GM19025 (cell line): ENCODE measurements around the gene ACTL10.

Experiments
- ATAC-seq: cut with Tn5 transposase; IDR thresholded peaks from one replicate; pipeline ENCODE4 v1.9.1; 2021; ENCODE audit warnings: mild to moderate bottlenecking, low read depth, moderate library complexity; ENCODE audit not compliant: unreplicated experiment

ACTL10 gene

DNA sequence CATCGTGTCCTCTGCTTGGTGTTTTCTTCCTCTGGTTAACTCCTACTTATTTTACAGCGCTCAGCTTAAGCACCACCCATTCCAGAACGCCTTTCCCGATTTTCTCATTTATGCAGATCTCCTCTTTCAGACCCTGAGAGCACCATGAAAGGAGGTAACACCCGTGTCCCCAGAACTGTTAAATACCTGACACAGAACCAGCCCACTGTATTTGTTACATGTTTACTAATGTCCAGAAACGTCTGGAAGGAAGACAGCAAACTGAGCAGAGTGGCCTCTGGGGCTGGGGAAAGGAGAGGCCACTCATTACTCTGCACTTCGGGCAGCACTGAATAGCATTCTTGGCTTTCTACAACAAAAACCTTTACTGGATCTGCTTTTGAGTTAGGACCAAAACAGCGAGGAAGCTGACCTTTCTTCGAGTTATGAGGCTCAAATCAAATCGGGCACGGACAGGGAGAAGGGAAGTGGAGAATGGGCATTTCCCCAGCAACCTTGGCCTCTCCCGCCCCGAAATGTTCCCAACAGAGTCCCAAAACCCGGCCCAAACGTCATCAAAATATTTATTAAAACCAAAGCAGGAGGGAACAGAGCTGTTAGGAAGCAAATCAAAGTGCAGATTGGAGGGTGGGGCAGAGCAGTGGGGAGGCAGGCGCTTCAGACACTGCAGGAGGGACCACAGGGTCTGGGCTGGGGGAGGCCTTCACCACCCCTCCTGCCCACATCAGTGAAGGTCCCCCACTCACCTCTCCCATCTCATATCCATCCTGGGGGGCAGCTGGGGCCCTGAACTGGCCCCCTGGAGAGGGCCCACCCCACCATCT, 8.6 kb downstream of the ACTL10 start:
- ATAC-seq: no peak

DNA sequence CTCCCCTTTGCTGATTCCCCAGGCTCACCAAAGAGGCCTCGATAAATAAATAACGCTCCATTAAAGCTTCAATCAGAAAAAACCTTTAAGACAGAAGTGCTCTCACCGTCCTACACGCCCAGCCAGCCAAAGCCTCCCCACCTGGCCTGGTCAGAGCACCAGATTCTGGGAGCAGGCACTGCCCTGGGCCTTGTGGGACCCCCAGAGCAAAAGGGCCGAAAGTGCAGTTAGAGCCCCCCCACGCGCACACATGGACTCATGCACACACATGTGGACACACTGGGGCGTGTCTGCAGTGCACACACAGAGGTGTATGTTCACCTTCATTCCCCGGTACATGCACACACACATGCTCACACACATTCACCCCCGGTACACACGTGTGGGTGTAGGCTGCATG, 9.4 kb downstream of the ACTL10 start:
- ATAC-seq: no peak

DNA sequence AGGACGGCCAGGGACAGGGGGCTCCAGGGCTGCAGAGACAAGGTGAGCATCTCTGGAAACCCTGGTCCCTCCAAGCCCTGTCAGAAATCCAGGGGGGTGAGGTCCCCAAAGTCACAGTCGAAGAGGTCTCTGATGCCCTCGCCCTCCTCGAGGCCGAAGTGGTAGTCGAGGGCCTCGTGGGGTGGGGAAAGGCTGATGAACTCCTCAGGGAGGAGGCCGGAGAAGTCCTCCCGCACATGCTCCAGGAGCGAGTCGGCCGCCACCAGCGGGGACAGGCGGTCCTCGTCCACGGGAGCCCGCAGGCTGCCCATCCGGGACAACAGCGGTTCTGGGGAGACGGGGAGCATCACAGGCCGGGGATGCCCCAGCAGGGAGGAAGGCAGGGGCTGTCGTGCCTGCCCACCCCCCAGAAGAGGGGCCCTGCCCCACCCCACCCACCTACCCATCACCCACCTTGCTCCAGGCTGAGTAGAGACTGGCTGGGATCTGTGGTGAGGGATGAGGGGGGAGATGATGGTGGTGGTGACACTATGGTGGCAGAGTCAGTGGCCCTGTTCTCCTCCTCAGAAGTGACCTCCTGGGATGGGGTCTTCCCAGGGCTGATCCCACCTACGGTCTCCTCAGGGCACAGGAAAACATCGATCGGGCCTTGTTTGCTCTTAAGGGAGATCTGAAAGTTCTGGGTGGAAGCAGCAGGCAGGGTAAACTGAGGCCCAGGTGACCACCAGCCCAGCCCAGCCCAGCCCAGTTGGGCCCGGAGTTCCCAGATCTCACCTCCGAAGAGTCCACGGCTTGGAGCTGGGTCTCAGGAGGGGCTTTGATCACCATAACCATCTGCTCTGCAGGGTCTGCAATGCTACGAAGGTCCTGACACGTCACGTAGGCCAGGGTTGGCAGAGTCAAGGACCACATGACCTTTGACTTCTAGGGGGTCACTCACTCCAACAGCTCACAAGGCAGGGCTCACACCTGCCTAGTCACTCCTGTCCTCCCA, 10.2 kb downstream of the ACTL10 start:
- no peak for ATAC-seq

DNA sequence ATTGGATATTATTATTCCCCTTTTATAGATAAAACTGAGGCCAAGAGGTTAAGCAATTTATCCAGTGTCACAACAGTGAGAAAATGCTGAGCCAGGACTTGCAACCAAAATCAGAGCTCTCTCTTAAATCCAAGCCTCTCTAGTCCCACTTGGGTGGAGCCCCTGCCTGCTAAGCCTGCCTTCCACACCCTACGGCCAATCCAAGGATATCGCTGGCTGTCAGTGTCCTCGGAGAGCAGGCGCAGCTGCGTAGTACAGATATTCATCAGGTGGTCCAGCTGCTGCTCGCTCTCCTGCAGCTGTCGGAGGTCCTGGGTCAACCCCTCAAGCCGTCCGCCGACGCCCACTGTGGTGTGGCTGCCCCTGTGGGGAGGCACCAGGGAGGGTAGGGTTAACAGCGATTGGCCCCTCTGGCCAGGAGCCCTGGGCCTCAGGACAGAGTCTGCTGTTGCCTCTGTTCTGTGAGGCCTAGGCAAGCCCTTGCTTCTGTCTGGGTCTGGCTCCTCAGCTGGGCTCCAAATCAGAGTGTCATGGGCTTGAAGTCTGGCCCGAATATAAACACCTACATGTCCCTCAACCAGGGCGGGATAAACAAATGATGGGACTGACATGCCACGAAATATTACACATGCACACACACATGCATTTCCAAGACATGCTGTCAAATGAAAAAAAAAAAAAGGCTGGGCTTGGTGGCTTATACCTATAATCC, 11.4 kb downstream of the ACTL10 start:
- ATAC-seq: no peak

DNA sequence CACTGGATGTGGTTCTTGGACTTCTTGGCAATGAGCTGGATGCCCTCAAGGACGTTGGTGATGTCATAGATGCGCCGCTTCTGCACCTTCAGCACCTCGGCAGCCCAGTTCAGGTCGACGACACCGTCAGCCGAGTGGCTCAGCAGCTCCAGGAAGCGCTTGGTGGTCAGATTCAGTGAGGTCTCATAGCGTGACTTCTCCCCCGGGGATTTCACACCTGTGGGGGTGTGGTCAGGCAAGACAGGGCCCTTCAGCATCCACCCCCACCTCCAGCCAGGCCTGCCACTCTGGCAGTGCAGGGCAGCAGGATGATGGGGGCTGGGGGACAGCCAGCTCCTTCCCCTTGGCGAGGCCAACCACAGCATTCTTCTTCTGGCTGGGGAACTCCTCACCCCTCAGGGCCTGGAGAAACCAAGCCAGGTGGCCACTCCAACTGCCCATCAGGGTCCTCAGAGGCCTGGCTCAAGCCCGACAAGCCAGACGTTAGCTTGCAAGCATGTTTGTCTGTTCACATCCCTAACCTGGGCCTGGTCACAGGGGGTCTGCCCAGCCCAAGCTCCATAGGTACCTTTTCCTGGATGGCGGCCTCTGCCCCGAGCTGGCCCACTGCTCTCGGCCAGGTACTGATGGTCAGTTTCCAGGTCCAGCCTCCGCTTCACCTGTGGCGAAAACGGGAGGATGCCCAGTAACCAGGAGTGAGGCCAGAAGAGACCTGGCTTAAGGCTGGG, 13.2 kb downstream of the ACTL10 start:
- ATAC-seq: peak; percentile 63

DNA sequence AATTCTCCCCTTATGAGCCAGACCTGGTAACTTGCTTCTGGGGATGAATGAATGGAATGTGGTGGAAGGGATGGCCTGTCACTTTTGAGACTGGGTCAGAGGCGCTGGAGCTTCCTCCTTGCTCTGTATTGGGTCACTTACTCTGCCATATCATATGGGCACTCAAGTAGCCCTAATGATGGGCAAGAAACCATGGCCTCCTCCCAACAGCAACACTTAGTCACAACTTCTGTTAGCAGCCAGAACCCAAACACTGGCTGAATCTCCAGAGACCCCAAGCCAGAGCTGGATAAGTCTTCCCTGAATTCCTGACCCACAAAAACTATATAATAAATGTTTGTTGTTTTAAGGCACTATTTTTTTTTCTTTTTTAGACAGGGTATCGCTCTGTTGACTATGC, 13.9 kb downstream of the ACTL10 start:
- ATAC-seq: no peak

DNA sequence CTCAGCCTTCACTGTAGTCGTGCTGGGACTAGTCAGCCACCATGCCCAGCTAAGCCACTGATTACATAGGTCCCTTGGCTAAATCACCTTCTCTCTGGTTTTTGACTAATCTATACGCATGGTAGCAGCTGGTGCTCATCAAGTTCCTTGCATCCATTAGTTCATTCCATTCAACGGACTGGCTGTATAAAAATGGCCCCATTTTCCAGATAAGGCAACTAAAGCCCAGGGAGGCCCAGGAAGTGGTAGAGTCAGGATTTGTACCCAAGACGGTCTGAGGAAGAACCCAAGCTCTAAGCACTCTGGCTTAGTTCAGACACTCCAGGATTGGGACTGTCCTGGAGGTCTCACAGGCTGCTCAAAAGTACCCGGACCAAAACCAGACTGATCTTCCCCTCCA, 14.5 kb downstream of the ACTL10 start:
- no peak for ATAC-seq

DNA sequence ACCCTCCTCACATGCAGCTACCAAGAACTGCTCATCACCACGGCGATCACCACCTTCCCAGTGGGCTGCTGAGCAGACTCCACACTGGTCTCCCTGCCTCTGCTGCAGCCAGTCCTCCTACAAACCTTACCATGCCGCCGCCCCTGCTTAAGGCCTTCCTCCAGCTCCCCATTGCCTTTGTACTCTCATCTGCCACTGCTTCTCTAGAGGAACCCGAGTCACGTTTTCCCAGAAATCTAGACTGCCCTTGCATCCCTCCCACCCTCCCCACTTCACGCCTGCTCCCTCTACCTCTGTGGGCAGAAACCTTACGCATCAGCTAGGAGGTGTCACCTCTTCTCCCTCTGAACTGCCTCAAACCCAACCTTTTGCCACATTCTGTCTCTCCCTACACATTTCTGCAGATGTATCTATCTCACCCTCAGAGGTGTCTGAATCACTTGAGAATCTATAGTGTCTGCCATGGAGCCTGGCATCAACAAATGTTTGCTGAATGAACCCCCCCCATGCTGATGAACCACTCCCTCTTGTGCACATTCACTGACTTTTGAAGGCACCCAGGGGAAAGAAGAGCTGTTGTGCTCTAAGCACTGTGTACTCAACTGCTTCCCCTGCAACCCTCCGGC, 15.1 kb downstream of the ACTL10 start:
- ATAC-seq: no peak

DNA sequence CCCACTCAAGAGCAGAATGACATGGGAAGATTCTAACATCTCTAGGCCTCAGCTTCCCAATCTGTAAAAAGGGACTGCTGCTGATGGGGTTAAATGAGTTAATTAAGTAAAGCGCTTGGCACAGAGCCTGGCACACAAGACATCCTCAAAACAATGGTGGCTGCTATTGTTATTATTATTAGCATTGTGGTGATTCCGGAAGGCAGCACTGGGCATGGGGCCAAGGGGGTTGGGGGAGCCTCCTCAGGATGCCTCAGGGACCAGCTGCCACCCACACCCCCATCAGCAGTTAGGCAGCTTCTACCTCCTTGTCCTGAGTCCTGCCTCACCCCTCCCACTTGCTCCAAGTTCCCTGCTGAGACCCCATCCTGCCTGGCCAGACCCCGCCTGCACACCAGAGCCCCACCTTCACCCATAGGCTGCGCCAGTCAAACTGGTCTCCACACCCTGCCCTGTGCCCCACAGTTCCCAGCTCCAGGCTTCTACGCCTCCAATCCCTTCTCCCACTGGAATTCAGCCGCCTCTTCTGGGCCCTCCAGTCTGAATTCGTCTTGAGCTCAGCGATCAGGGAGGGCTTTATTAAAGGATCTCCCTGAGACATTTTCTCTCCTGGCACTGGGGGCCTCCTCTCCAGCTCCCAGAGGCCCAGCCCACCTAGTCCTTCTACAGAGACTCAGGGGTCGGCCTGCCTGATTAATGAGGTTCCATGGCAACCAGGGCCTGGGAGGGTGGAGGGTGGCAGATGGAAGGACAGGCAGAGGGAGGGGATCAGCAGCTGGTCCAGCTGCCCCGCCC, 18.0 kb downstream of the ACTL10 start:
- no peak for ATAC-seq

DNA sequence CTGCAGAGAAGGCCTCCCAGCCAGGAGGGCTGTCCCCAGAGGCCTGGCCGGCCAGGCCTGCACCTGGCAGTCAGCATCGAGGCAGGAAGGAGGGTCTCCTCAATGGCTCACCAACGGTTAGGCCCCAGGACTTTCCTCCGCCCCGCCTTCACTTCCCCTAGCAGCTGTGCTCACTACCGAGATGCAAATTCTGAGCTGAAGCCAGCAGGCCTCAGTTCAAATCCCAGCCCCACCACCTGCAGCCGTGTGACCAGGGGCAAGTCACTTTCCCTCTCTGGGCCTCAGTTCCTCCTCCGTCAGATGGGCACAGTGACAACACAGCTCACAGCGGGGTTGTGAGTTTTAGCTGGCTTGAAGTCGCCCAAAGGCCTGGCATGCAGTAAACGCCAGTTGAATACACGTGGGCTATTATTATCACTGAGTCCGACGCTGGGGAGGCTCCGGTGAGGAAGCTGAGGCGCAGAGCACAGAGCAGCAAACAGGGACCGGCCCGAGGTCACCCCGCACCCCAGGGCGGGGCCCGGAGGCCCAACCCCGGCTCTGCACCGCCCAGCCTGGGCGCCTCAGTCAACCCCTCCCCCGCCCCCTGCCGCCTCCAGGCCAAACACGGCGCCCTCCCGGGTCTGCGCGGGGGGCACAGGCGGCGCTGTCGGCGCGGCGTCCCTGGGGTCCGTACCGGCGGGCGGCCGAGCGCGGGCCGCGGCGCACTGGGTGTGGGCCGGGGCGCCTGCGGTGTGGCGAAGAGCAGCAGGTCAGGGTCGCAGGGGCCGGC, 18.8 kb downstream of the ACTL10 start:
- ATAC-seq: peak; percentile 33

DNA sequence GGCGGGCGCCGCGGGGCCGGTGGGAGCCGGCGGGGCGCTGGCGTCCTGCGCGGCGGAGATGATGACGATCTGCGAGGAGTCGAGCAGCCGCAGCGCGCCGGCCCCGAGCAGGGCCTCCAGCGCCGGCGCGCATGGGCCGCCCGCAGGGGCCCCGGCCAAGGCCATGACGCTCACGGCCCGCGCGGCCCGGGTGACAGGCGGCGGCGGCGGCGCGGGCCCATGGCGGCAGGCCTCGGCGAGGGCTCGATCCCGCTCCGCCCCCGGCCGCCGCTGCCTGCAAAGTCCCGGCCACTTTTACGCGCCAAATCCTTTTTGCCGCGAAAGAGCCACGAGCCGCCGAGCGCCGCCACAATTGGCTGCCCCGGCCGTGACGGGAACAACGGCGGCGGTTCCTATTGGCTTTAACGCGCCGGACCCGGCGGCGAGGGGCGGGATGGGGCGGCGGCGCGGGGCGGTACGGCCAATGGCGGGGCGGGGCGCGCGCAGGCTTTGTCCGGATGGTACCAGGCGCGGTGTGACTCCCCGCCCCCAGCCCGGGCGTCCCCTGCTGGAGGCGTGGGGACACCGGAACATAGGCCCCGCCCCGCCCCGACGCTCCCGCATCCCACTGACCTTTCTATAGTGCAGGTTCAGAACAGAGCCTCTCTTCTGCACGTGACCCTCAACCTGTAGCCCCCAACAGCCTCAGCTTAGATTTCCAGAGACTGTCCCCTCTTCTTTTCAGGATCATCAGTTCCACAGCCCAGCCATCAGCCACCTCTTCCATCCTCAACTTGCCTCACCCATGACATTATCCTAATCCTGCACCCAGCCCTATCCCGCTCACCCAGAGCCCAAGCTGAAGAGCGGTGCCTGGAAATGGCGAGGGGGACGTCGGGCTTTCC, 19.6 kb downstream of the ACTL10 start, which contains the start of gene E2F1:
E2F1 (minus strand) TSS at position 286 of the 884 bp plus-strand sequence; CDS start at position 165, 121 bp downstream.
- peak; percentile 84 for ATAC-seq

DNA sequence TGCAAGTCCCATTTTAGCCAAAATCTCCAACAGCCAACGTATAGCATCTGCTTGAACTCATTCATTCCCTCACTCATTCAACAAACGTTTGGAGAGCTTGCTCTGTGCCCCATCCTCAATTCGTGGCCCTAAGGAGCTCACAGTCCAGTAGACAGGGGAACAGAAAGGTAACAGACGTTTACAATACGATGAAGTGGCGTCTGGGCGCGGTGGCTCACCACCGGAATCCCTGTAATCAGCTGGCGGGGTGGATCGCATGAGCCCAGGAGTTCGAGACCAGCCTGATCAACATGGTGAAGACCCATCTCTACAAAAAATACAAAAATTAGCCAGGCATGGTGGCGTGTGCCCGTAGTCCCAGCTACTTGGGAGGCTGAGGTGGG, 20.2 kb downstream of the ACTL10 start:
- ATAC-seq: no peak

DNA sequence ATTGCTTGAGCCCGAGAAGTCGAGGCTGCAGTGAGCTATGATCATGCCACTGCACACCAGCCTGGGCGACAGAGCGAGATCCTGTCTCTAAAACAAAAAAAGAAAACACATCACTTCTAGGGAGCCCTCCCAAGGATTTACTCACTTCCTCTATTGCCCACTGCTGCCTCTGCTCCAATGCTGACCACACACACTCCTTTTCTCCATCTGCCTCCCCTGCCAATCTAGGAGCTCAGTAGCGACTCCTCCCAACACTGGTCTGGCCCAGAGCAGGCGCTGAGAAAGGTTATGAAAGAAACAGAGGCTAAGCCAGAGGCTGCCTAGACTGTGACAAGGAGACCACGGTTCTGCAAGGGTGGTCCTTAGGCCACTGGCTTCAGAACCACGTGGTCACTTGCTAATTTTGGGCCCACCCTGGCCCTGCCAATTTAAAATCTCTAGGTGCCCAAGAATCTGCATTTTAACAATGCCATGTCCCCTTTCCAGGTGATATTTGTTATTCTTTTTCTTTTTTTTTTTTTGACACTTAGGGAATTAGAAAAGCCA, 20.7 kb downstream of the ACTL10 start:
- no peak for ATAC-seq

DNA sequence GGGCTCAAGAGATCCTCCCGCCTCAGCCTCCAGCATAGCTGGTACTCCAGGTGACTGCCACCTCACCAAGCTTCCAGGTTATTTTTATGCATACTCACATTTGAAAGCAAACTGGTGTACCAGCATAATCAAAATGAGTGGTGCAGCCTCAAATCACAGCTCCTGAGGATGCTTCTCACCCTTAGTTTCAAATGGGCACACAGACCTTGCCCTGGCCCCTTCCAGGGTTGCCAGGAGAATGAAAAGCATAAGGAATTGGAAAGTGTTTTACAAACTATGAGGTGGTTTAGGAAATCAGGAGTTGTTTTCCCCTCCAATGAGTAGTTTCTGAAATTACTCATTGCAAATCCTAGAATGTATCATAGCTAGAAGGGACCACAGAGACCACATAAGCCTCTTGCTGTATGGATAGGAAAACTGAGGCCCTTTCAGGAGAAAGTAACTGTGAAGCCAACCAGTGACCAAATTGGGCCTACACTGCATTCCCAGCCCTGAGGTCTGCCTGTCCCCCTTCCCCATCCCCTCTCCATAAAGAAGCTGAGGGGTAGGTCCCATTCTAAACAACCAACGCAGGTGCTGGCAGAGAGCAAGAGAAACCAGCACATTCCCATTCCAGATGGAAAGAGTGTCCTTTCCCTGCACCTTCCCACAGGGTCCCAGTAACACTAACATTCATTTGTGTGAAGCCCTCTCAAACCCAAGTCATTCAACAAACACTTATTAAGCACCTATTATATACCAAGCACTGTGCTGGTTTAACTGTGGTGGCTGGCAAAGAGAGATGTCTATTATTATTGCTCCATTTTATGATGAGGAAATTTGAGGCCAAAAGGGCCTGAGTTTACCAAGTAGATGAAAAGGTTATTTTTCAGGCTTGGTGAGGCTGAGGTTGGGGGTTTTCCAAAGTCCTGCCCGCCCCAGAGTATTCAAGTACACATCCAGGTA, 21.5 kb downstream of the ACTL10 start:
- ATAC-seq: no peak

DNA sequence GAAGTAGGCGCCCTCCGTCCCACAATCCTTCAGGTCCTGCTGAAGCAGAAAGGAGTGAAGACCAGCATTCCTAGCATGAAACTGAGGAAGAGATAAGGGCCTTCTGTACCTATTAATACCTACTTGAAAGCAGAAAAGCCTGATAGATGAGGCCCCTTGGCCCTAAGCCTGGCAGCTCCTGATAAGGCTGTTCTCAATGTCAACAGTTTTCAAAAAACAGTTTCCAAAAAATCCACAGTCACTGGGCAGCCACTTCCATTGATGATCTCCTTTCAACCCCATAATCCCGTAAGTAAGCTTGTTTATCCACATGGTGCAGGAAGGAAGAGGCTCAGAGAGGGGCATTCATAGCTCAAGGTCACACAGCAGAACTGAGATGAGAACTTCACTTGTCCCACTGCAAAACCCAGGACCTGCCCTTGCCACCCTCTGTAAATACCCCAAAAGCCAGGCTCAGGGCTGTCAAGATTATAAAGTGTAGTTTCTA, 22.2 kb downstream of the ACTL10 start:
- ATAC-seq: no peak

DNA sequence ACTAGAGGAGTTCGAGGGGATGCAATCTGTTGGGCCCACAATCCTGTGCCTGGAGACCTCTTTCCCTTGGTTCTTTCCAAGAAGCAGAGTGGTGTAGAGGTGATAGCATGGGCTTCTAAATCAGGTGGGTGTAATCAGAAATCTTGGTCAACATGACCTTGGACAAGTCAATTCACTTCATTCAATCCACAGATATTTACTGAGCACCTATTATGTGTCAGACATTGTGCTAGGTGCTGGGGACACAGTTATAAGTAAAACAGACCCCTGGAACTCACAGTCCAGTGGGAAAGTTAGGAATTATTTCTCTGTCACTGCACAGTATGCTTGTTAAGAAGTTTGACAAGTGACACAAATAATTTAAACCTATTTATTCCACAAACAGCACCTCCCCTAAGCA, 22.8 kb downstream of the ACTL10 start:
- no peak for ATAC-seq
